HG03469 (cell line): ENCODE measurements around the gene RSKR.
"Not testable (repeated sequence)": the region's sequence is repeated elsewhere in the genome, so short reads cannot be mapped to it uniquely, and the experiment has no call there.

Experiments used
- ATAC-seq: cut with Tn5 transposase; IDR thresholded peaks from one replicate; pipeline ENCODE4 v1.9.1; 2021; ENCODE audit warnings: mild to moderate bottlenecking, moderate library complexity, moderate number of reproducible peaks; ENCODE audit not compliant: unreplicated experiment

Gene RSKR

DNA sequence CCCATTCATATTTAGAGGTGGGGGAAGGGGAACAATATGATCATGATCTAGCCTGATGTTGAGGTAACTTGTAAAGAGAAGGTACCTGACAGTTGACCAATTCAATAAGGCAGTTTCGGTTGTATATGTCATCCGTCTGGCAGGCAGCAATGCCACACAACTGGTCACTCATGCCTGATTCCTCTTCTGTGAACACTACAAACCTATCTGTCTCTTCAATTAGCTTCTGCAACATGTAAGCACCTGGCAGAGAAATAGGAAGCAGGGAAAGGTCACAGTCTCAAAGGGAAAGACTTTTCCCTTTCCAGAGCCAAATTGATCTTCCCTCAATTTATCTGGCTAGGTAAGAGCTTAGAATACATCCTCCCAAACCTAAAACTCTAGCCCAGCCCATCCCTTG, 10.2 kb upstream of the RSKR start:
- ATAC-seq, result no peak

DNA sequence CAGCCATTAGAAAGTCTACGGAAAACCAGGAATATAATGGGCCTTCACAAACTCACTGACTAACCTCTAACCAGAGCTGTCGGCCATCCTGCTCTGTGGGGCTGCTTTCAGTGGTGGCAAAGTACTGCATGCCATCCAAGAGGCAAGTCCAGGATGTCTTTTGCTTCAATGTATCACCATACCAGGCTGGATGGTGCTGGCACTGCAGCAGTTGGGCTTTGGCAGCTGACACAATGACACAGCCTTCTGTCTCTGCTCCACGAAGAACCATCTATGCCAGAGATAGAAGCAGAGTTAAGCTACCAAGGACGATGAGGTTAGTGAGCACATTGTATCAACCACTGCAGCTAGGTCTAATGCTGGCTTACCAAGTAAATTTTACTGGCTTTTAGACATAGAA, 9.7 kb upstream of the RSKR start:
- no peak for ATAC-seq

DNA sequence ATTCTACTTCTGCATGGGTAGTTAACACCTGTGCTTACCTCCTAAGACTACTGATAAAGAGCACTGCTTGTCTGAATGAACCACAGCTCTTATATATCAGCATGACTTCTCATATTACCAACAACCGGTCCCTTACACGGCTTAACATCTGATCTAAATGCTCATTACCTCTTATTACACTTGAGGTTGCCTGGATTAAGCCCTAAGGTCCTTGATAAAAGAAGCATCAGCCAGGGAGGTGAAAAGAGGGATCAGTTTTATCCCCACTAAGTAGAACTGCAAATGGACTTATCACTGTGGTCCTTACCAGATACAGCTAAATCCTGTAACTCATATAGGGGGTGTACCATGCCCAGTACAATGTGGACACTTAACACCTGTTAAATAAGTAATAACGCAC, 8.2 kb upstream of the RSKR start:
- ATAC-seq, result no peak

DNA sequence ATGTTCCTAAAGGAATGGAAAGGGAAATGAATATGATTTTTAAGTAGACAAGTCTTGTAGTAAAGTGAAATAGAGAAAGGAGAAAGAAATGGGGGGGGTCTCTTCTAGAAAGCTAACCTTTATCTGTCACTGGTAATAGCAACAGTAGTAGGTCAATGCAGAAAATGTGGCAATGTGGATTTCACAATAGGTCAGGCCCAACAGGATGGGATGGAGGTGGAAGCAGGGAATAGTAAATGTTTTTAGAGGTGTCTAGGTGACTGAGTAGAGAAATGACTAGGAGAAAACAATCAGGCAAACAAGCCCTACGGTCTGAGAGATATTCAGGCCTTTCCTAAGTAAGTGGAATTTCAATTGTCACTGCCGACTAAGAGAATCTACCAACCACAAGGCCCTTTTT, 6.0 kb upstream of the RSKR start:
- ATAC-seq, result no peak

DNA sequence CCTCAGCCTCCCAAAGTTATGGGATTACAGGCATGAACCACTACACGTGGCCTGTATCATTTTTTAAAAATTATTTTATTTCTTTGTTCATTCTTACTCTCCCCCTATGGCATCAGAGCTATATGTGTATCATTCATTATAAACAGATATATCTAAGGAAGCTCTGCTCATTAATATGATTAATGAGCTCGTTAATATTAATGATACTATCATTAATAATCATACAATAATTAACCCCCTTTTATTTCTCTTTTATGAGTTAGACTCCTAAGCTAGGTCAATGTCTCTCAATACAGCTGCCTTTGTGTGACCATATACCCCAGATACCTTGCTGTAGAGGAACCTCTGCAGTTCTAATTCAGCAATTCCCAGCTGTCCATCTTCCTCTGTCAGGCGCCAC, 4.5 kb upstream of the RSKR start:
- no peak for ATAC-seq

DNA sequence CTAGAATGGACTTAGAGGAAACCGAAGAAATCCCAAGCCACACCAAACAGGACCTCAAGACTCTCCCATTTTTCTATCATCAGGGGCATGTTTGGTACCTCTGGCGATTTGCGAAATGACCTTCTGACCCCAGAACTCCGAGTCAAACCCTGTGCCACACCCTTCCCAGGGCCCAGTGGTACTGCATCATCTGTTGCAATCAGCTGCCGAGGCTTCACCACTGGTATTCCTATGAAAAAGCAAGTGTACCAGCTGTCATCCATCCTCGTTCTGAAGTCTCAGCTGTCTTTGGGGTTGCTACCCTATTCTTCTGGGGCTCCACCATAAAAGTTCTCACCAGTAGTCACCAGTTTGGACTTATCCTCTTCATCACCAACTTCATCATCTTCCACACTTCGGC, 2.3 kb upstream of the RSKR start:
- no peak for ATAC-seq

DNA sequence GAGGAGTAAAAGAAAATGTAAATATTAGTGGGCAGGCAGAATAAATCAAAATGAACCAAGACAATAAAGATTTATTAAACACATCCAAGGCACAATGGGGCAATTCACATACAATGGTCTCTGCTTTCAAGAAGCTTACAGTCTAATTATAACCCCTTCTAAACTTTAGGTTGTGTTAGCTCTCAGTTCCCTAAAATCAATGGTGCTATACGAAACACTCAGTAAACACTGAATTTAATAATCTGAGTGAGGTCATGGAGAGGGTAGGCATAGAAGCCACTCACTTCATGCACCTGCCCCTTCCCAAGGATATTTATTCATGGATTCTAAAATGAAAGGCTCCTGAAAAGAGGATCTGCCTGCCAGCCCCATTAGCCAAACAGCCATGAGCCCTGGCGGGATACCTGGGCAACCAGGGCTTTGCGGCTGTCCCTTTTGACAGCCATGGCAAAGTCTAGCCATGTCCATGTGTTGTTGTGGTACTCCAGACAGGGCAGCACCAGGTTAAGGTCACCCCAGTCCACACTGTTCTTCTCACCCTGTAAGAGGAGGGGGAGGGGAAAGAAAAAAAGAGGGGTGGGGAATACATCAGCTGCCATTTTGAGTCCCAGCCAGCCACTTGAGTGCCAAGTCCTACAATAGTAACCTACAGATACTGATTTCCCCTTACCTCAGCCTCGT, 1.4 kb upstream of the RSKR start:
- ATAC-seq, result no peak

DNA sequence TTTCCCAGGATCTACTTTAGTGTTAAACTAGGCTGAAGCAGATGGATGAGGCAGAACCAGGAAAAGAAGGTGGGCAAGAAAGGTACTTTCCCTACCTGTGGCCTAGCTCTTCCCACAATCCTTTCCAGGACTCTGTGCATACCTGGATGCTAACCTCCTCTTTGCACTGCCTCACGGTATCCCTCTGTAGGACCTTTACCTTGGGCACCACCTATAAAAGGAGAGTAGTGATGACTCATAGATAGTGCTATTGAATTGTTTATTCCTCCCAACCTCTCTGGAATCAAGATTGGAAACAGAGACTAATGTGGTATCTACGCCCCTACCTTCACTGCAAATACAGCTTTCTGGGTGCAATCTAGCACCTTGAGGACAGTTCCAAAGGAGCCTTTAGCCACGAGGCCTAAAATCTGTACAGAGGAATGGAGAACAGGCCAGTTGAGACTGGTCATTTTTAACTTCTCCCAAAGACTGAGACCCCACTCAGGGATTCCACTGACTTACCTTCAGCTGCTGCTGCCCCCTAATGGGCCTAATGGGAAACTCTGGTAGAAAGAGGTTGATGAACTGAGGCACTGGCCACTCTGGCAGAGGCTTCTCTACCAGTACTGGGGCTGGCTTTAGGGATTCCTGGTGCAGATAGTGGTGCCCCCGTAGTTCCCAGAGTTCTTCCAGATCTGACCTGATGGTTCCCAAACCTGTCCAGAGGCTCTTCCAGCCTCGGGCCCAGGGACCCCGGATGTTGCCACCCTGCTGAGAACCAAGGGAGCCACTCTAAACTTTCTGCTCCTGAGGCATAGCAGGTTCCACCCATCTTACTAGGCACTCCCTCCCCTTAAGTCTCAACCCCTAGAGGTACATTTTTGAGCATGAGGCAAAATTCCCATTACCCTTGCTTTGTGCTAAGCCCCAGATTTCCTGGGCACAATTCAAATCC, 781 bp downstream of the RSKR start:
- ATAC-seq, result no peak

DNA sequence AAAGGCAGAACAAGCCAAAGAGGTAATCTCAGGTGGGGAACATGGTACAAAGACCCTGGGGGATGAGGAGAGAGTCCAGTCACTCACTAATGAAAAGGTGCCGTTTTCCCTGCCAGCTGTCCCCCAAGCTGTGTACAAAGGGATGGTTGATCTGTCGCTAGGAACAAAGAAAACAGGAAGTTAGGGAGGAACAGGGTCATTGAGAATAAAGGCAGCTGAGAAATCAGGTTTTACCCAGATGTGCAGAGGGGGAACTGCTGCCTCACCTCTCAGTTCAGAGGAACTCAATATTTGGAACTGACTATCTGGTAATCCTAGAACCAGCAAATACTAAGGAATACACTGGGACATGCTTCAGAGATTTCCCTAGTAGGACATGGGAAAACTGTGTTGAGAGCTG, 1.5 kb downstream of the RSKR start:
- no peak for ATAC-seq

DNA sequence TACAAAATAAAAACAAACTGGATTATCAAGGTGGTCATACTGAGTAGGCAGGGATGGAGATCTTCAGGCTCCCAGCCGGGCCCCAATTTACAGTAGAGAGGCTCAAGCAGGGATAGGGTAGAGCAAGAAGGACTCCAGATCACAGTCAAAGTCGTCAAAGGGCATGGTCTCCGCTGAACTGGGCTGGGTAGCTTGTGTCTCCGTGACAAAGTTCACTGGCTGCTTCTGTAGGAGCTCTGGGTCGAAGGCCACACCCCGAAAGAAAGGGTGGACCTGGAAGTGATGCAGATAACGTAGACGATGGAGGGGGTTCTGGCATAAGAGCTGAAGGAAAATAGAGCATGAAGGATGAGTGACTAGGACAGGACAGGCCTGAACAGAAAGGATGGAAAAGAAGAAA, 3.6 kb downstream of the RSKR start:
- no peak for ATAC-seq

DNA sequence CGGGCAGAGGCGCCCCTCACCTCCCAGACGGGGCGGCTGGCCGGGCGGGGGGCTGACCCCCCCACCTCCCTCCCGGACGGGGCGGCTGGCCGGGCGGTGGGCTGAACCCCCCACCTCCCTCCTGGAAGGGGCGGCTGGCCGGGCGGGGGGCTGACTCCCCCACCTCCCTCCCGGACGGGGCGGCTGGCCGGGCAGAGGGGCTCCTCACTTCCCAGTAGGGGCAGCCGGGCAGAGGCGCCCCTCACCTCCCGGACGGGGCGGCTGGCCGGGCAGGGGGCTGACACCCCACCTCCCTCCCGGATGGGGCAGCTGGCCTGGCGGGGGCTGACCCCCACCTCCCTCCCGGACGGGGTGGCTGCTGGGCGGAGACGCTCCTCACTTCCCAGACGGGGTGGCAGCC, 10.0 kb downstream of the RSKR start:
- ATAC-seq, result not testable (repeated sequence)

DNA sequence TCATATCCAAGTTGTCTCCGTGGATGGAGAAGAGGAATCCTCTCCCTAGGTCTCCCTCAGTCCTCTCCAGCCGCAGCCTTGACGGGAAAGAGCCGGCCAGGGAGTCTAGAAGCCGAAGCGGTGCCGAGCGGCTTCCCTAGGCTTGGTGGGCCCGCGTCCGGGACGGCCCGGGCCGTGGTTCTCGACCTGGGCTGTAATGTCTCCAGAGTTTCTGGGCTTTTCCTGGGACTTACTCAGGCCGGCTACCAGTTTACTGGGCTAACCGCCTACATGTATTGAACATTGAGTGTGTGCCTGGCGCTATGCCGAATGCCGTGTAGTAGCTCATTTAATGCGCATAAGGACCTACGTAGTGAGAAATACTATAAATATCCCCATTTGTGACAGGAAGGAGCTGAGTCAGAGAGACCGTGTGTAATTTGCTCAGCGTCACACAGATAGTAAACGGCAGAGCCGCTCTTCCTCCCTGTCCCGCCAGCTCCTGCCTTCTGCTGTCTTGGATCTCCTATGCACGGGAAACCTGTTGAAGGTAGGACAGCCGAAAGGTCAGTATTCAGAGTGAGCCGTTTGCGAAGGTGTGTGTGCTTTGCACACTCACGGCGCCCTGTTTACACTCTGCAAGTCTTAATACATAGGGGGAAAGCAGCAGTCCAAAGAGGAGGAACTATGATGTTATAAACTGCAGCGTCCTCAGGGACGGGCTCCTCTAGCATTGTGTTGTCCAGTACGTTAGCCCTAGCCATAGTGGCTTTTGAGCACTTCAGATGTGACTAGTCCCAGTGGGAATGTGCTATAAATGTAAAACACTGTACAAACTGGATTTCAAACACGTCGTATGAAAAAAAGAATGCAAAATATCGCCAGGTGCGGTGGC, 14.4 kb downstream of the RSKR start:
- ATAC-seq, result peak; percentile 34

DNA sequence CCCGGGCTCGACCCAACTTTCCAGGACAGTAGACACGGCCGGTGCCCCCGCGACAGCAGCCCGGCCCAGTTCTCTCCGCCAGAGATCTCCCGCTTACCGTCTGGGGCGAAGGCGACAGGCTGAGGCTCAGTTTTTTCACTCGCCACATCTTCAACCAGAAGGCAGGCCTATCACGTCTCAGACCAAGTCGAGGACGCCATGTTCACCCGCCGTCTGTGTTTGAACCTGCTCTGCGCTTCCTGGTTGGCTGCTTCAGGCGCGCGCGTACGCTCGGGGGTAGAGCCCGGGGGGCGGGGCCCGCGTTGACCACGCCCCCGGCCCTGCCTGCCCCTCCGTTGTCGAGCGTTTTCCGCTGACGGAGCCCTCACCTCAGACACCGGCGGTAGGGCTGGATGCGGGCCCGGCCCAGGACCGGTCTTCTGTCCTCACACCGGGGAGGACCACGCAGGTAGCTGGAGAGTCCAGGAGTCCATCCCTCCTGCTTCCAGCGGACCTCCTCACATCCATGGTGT, 15.1 kb downstream of the RSKR start, which contains the start of gene SPAG5:
Gene SPAG5 (minus strand): TSS at position 227 of the 512 bp plus-strand sequence. CDS start 79 bp downstream, at position 148.
- ATAC-seq, result peak; percentile 57

DNA sequence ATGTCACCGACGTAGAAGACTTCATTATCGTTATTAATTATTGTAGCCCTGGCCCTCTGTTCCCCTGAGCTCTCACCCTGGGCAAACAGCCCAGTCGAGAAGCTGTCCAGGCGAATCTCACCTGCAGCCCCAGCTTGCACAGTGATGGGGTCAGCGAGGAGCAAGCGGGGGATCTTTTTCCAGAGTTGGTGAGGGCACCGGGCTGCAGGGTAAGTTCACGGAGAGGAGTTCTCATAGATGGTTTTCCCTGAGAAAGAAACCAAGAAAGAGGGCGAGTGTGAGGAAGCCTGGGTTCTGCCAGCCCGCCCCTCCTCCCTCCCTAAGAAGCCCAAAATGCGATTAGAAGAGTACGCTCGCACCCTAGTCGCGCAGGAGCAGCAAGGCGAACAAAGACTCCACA, 15.6 kb downstream of the RSKR start:
- ATAC-seq, result no peak

DNA sequence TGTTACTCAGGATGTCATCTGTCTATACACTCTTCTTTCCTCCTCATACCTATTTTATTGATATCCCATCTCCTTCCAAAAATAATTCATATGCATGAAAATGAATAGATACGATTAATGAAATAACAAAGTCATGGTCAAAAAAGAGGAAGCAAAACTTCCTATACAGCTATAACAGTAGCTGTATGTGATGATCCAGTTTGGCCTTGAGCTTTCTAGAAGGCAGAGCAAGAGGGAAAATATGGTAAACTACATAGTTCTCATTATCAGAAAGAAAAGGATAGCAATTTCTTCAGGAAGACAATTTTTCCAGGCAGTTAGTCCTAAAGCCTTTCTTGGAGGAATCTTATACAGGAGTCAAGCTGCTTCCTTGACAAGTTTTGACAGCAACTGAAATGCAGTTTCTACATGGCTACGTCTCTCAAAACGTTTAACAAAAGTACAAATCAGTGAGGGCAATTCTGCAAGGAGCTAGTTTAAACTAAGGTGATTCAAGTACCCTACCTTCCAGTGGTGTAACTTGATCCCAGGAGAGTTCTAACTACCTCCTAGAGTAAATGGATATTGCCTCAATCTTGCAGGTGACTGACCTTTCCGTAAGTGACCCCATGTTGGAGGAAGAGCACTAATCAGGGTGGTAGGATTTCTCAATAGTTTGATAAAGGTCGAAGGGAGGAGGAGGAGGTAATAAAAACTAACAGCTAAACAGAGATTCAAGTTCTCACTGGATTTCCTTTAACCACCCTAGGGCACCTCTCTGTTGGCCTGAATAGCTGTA, 16.2 kb downstream of the RSKR start:
- no peak for ATAC-seq

DNA sequence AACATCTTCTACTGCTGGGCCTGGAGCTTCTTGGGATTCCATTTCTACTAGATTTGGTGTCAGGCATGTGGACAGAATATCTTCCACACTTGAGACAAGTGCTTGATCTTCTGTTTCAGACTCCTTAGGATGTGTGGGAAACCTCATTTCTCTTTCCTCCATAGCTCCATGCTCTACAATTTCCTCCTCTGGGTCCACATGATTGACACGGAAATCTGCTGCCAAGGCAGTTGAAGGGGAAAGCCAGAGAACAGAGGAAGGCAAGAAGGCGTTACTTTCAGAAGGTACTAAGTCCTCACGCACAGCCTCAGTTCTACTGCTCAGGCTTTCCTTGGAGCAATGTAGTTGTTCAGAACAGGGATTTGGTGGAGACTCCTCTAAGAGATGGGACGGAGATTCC, 21.7 kb downstream of the RSKR start:
- no peak for ATAC-seq

DNA sequence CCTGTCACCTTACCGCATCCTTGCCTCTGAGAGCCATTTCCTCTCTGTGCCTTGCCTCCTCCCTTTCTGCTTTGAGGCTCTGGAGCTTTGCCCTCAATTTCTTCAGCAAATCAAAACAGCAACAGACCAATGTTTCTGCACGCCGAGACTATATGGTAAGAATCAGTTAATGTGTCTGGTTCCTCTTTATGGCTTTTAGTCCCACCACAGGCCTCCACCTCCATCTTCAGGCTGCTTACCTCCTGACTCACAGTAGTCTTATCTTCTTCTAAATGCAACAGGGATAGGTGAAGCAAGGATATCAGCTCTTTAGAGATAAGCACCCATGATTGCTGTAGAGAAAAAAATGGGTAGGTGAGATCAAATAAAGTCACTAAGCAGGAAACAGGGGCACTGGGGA, 28.1 kb downstream of the RSKR start:
- no peak for ATAC-seq

DNA sequence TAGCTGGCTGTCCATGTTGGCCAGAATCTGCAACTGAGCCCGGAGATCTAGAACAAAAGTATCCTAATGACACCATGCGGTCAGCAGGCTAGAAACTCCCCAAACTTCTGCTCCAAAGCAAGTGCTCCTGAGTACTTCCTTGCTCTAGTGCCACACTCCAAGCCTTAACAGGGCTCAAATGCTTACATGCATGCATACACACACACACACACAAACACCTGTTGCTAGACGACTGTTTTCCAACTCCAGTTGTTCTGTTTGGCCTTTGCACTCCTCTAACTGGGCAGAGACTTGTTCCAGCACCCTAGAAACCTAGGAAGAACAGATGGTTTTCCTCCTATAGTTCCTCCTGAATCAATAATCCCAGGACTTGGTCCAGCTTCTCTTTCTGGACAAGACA, 29.6 kb downstream of the RSKR start:
- ATAC-seq, result no peak

DNA sequence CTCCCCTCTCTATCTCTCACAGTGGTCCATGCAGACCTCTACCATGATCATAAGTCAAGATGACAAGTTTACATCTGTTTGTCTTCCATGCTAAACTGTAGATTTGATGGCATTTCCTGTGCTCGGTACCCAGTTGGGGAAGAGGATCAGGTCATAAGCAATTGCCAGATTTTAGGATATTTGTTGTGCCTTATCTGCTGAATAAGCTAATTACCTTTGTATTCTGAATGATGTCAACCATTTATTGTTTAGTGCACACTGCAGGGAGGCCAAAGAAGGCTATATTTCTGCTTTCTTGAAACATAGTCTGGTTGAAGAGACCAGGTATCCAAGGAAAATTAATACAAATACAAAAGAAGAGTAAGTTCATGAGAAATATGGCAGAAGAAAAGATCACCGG, 31.5 kb downstream of the RSKR start:
- no peak for ATAC-seq

DNA sequence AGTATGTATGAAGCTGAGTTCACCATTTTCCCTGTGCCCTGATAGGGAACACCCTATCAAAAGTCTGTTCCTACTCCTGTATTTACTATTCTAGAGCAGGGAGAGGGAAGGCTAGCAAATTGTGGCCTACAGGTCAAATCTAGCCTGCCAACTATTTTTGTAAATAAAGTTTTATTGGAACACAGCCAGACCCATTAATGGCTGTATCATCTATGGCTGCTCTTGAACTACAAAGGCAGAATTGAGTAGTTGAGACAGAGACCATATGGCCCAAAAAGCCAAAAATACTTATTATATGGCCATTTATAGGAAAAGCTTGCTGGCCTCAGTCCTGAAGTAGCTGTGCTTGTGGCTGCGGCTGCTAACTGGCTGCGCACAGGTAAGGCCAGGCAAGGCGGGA, 33.0 kb downstream of the RSKR start:
- ATAC-seq, result no peak
